GM12878 (cell line): ENCODE results near the gene TPGS1. TPM values are rescaled to one million over a fixed set of nuclear protein-coding genes. Genes with fewer than 3 reads are reported as not detected.

Experiments
- ATAC-seq: fragments of 200-7000 bp; cut with Tn5 transposase; 3 replicates; pipeline ENCODE4 v1.9.1; 2020; ENCODE audit warnings: mild to moderate bottlenecking, moderate library complexity
- BruUV-seq: library from RNA; stranded (reverse); fragments of 400-500 nt; replicated peaks from 2 replicates; lab custom pipeline; 2021; lab: Mats Ljungman, UMichigan
- CTCF ChIA-PET: fragments of 300-600 bp; sonication (Branson Sonifier 250); formaldehyde crosslinking; extraction: SDS; loops from one replicate; lab custom pipeline; 2021; ENCODE audit warnings: inconsistent platforms; lab: Yijun Ruan, JAX
- POLR2A ChIA-PET: fragments of 350-600 bp; formaldehyde crosslinking; extraction: SDS; loops from one replicate; lab custom pipeline; 2021; ENCODE audit warnings: inconsistent platforms; lab: Charles Lee
- RAD21 ChIA-PET: fragments of 300-600 bp; sonication (Branson Sonifier 250); formaldehyde crosslinking; loops from one replicate; lab custom pipeline; 2023; ENCODE audit warnings: antibody characterized with exemption; ENCODE audit not compliant: unreplicated experiment; lab: Charles Lee
- SMC1A ChIA-PET: fragments of 300-600 bp; sonication (Branson Sonifier 250); formaldehyde crosslinking; loops from one replicate; lab custom pipeline; 2023; ENCODE audit not compliant: unreplicated experiment, uncharacterized antibody; lab: Charles Lee
- DNase-seq: peaks from one replicate; pipeline ENCODE4 v3.0.0-alpha.2; 2011; ENCODE audit warnings: low read depth, low spot score
- FAIRE-seq: peaks from 3 replicates; lab custom pipeline; 2011; peaks lifted over from hg19 to GRCh38; lab: Jason Lieb, UNC
- H2AFZ ChIP-seq: 2 replicates; pipeline ENCODE4 v1.6.0; 2011; ENCODE audit warnings: low read depth, low read length, control low read depth; ENCODE audit not compliant: control insufficient read depth
- H3K27ac ChIP-seq: 2 replicates; pipeline ENCODE4 v1.5.1; 2011; ENCODE audit warnings: control low read depth; ENCODE audit not compliant: control insufficient read depth, insufficient read depth
- H3K27me3 ChIP-seq, 2 experiments: replicated peaks in 1 of 2; 2 replicates each; pipeline versions ENCODE4 v1.6.0 to v1.6.1; 2011; ENCODE audit warnings: low read length in 1 of 2; ENCODE audit not compliant: control insufficient read depth in 2 of 2, insufficient read depth in 2 of 2
- H3K36me3 ChIP-seq, 2 experiments: 2 replicates each; pipeline ENCODE4 v1.5.1; 2011; ENCODE audit warnings: low read length in 1 of 2; ENCODE audit not compliant: control insufficient read depth in 2 of 2, insufficient read depth in 2 of 2
- H3K4me1 ChIP-seq: 2 replicates; pipeline ENCODE4 v1.6.1; 2011; ENCODE audit warnings: mild to moderate bottlenecking, low read length, moderate library complexity, mixed read lengths; ENCODE audit not compliant: control insufficient read depth, insufficient read depth
- H3K4me2 ChIP-seq: 2 replicates; pipeline ENCODE4 v1.6.0; 2011; ENCODE audit warnings: control low read depth; ENCODE audit not compliant: control insufficient read depth, insufficient read depth
- H3K4me3 ChIP-seq: fragments of 200-600 bp; sonication (generic); 2 replicates; pipeline ENCODE4 v1.5.1; 2016
- H3K79me2 ChIP-seq: 2 replicates; pipeline ENCODE4 v1.6.0; 2011; ENCODE audit warnings: low read length; ENCODE audit not compliant: control insufficient read depth, insufficient read depth
- H3K9ac ChIP-seq: 2 replicates; pipeline ENCODE4 v1.8.0; 2011; ENCODE audit warnings: low read length, control low read depth, mixed read lengths; ENCODE audit not compliant: control insufficient read depth, insufficient read depth
- H3K9me3 ChIP-seq: replicated peaks from 3 replicates; pipeline ENCODE4 v1.5.1; 2011; ENCODE audit warnings: mild to moderate bottlenecking, low read length; ENCODE audit not compliant: control insufficient read depth, insufficient read depth
- H4K20me1 ChIP-seq: 2 replicates; pipeline ENCODE4 v1.6.0; 2011; ENCODE audit not compliant: control insufficient read depth, insufficient read depth
- FOXK2 ChIP-seq: fragments of 450-650 bp; IDR thresholded peaks from 2 replicates; pipeline ENCODE4 v1.6.1; 2017; ENCODE audit warnings: mild to moderate bottlenecking, moderate library complexity
- HDGF ChIP-seq: fragments of 450-650 bp; IDR thresholded peaks from 2 replicates; pipeline ENCODE4 v1.6.1; 2016; ENCODE audit warnings: antibody characterized with exemption
- JUND ChIP-seq: IDR thresholded peaks from 2 replicates; pipeline ENCODE4 v1.6.1; 2012; ENCODE audit warnings: low read depth, mild to moderate bottlenecking, low read length, improper control_type of control experiment, moderate library complexity
- NRF1 ChIP-seq: conservative IDR thresholded peaks from 2 replicates; pipeline ENCODE4 v1.6.1; 2011; ENCODE audit warnings: mild to moderate bottlenecking, low read depth, low read length, improper control_type of control experiment
- RAD21 ChIP-seq: IDR thresholded peaks from 2 replicates; pipeline ENCODE4 v1.6.1; 2011; ENCODE audit warnings: mild to moderate bottlenecking, low read depth, low read length, moderate library complexity; ENCODE audit not compliant: insufficient read depth
- RBBP5 ChIP-seq: fragments of 200-600 bp; sonication (generic); conservative IDR thresholded peaks from 2 replicates; pipeline ENCODE4 v1.6.1; 2016
- SPI1 ChIP-seq: IDR thresholded peaks from 2 replicates; pipeline ENCODE4 v1.6.1; 2011; ENCODE audit warnings: low read depth, mild to moderate bottlenecking, low read length, moderate library complexity, borderline replicate concordance; ENCODE audit not compliant: insufficient read depth
- SRF ChIP-seq, 2 experiments: IDR thresholded peaks; 2 replicates each; pipeline ENCODE4 v1.6.1; 2011; ENCODE audit warnings: low read depth in 2 of 2, low read length in 2 of 2, mild to moderate bottlenecking in 1 of 2, moderate library complexity in 1 of 2
- WGBS: methylation state at CpG from one replicate; pipeline ENCODE4 v1.1.6; 2016; ENCODE audit warnings: low lambda C conversion rate; ENCODE audit not compliant: insufficient replicate concordance, insufficient coverage; ENCODE audit errors: missing lambda C conversion rate; 5-methylcytosine and 5-hydroxymethylcytosine counted together
- in situ Hi-C: fragments of 300-500 bp; cut with MboI; formaldehyde crosslinking; loops from 9 replicates; pipeline ENCODE4 v1.14.3; 2018; ENCODE audit warnings: mixed read lengths
- intact Hi-C: fragments of 100-400 bp; cut with micrococcal nuclease; formaldehyde crosslinking; loops from one replicate; pipeline ENCODE4 v1.14.2; 2022; ENCODE audit not compliant: unreplicated experiment
- polyA plus RNA-seq, 11 experiments: library from polyadenylated mRNA; depleted of rRNA in 4 of 11; unstranded in 6 of 11; stranded (reverse) in 5 of 11; fragments of >200 nt; fragmentation: Nextera tagmentation in 4 of 11; fragmentation: Illumina TruSeq in 1 of 11; extraction: Ambion mirVana in 4 of 11; extraction: Trizol in 1 of 11; gene quantifications; 1 replicate in 1 of 11; 2 replicates in 10 of 11; pipeline versions ENCODE4 v1.2.1 to v1.2.3, GENCODE V29; 2011 to 2016; ENCODE audit warnings: inconsistent platforms in 2 of 11, missing spikeins in 2 of 11, low read depth in 1 of 11
- total RNA-seq, 4 experiments: library from RNA; depleted of rRNA in 3 of 4; stranded (reverse); fragments of >200 nt in 3 of 4; fragmentation: Illumina TruSeq in 1 of 4; extraction: Trizol in 1 of 4; gene quantifications; 2 replicates each; pipeline versions ENCODE4 v1.2.1 to v1.2.3, GENCODE V29; 2013 to 2021
- TF ChIP-seq, protein P1 (sequence below): fragments of 450-650 bp; IDR thresholded peaks from 2 replicates; pipeline ENCODE4 v1.6.1; 2017; ENCODE audit warnings: mild to moderate bottlenecking, low read depth, inconsistent platforms; ENCODE audit not compliant: poor library complexity, severe bottlenecking
- TF ChIP-seq, protein P2 (sequence below): fragments of 450-650 bp; IDR thresholded peaks from 2 replicates; pipeline ENCODE4 v1.6.1; 2017; ENCODE audit warnings: low read depth, mild to moderate bottlenecking, moderate library complexity

The TPGS1 gene
- total and polyA plus RNA-seq, 10 of the 15 experiments (the other 5 are each of a cell fraction or from before 2014, with no cell fraction given) = 0.24 to 24.7 (median 7.7) TPM; not detected in 2

DNA sequence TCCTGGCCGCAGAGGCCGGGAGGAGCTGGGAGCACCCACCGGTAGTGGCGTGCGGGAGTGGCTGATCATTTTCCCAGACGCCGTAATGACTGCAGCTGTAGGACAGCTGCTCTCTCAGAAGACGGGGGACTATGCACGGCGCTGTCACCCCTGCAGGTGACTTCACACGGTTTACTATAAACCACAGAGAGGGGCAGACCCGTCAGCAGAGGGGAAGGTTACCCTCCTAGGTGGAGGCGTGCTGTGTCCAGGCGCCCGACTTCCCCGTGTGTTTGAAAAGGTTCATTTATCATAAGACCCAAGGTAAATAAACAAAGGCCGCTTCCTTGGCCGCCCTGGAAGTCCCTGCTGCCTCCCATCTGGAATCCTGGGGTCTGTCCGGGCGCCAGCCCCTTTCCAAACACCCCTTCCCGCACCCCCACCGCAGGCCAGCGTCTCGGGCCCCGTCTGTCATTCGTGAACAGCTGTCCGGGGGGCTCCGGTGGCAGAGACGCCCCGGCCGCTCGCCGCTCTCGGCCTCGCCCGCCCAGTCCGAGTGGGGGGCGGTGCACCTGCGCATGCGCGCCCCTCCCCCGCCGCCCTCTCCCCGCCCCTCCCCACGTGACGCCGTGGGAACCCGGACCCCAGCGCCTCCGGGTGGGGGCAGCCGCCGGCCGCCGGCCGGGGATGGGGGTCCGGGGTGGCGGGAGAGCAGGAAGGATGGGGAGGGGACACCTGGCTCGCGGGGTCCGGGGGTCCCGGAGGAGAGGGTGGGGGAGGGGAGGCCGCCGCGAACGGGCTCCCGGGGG is 47.4 kb upstream of the TPGS1 start:
- Histone ChIP-seq H3K27me3 (no peaks in the 10 kb centered on the region), H3K4me3 (no peak overlapping the region), H2AFZ (no peak overlapping the region), H3K79me2 (no peaks in the 10 kb centered on the region), H3K4me1 (no peaks in the 10 kb centered on the region), H3K4me2 (no peak overlapping the region), H4K20me1 (no peaks in the 10 kb centered on the region), H3K9me3 (no peaks in the 10 kb centered on the region), H3K36me3 (no peaks in the 10 kb centered on the region), H3K27ac (no peak overlapping the region), H3K9ac (no peak overlapping the region)
- SMC1A ChIA-PET = no interaction called here
- BruUV-seq = no TSS peak
- ATAC-seq (no peak), DNase-seq (no peak), FAIRE-seq (no peak)
- CTCF ChIA-PET = no interaction called here
- 33% methylated on average over 32 of the region's 66 CpGs for WGBS
- intact Hi-C loops = no loop called here
- POLR2A ChIA-PET = no interaction called here
- RAD21 ChIA-PET = interaction anchor here (0.6 kb wide), 1 partner anchor 13 kb away, joined by 3 read pairs; no protein-coding TSS in a partner anchor
- in situ Hi-C loops = no loop called here
- no peak for TF ChIP-seq SPI1
- TF ChIP-seq RBBP5 = no peak
- no peak for TF ChIP-seq RAD21
- TF ChIP-seq JUND = no peak
- TF ChIP-seq, protein P1, sequence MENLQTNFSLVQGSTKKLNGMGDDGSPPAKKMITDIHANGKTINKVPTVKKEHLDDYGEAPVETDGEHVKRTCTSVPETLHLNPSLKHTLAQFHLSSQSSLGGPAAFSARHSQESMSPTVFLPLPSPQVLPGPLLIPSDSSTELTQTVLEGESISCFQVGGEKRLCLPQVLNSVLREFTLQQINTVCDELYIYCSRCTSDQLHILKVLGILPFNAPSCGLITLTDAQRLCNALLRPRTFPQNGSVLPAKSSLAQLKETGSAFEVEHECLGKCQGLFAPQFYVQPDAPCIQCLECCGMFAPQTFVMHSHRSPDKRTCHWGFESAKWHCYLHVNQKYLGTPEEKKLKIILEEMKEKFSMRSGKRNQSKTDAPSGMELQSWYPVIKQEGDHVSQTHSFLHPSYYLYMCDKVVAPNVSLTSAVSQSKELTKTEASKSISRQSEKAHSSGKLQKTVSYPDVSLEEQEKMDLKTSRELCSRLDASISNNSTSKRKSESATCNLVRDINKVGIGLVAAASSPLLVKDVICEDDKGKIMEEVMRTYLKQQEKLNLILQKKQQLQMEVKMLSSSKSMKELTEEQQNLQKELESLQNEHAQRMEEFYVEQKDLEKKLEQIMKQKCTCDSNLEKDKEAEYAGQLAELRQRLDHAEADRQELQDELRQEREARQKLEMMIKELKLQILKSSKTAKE = no peak
- TF ChIP-seq SRF (IDR thresholded peaks at IDR 0.05; ENCODE audit: low read depth in 2 of 2, low read length in 2 of 2) = no peak
- TF ChIP-seq NRF1 = no peak
- TF ChIP-seq FOXK2 = no peak
- TF ChIP-seq HDGF = no peak
- TF ChIP-seq, protein P2, sequence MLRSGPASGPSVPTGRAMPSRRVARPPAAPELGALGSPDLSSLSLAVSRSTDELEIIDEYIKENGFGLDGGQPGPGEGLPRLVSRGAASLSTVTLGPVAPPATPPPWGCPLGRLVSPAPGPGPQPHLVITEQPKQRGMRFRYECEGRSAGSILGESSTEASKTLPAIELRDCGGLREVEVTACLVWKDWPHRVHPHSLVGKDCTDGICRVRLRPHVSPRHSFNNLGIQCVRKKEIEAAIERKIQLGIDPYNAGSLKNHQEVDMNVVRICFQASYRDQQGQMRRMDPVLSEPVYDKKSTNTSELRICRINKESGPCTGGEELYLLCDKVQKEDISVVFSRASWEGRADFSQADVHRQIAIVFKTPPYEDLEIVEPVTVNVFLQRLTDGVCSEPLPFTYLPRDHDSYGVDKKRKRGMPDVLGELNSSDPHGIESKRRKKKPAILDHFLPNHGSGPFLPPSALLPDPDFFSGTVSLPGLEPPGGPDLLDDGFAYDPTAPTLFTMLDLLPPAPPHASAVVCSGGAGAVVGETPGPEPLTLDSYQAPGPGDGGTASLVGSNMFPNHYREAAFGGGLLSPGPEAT = no peak
